Measurements from ENCODE around the gene DOCK1. TPM values are rescaled to one million over a fixed set of nuclear protein-coding genes. Genes with fewer than 3 reads are reported as not detected.

Gene DOCK1
- polyA plus RNA-seq, 1 of the 3 experiments (the other 2 are of a cell fraction), result 15.5 TPM

GRCh38 chr10:127067542-127068194 lies 162.4 kb downstream of the DOCK1 start:
- no peak for TF ChIP-seq NFIC (IDR thresholded peaks at IDR 0.05; ENCODE audit: borderline replicate concordance)
- no peak for TF ChIP-seq RAD21 (IDR thresholded peaks at IDR 0.05; ENCODE audit: low read length)
- no peak for TF ChIP-seq MXI1 (IDR thresholded peaks at IDR 0.05; ENCODE audit: low read depth, low read length)
- no peak for TF ChIP-seq IRF3 (IDR thresholded peaks at IDR 0.05; ENCODE audit: low read depth, low read length)
- TF ChIP-seq POLR2AphosphoS5 (IDR thresholded peaks at IDR 0.05; ENCODE audit: low read depth, low read length), result no peak
- no peak for TF ChIP-seq FOXJ3 (CRISPR knock-in tag; IDR thresholded peaks at IDR 0.05)
- TF ChIP-seq CHD2 (IDR thresholded peaks at IDR 0.05; ENCODE audit: low read length, partially characterized antibody), result no peak
- no peak for TF ChIP-seq MEF2A (IDR thresholded peaks at IDR 0.05; ENCODE audit: borderline replicate concordance, low read depth)
- no peak for TF ChIP-seq CTCF (IDR thresholded peaks at IDR 0.05)
- TF ChIP-seq ZBTB33 (IDR thresholded peaks at IDR 0.05; ENCODE audit: borderline replicate concordance, low read depth), result no peak
- no peak for TF ChIP-seq TCF12 (IDR thresholded peaks at IDR 0.05)
- no peak for TF ChIP-seq SMC3 (IDR thresholded peaks at IDR 0.05; ENCODE audit: low read depth, low read length)
- TF ChIP-seq PBX3 (IDR thresholded peaks at IDR 0.05), result no peak
- no peak for TF ChIP-seq NRF1 (IDR thresholded peaks at IDR 0.05; ENCODE audit: low read depth, low read length)
- no peak for TF ChIP-seq REST (IDR thresholded peaks at IDR 0.05; ENCODE audit: low read depth, low read length)
- no peak for TF ChIP-seq GABPA (IDR thresholded peaks at IDR 0.05; ENCODE audit: low read depth)
- TF ChIP-seq FOSL2 (IDR thresholded peaks at IDR 0.05; ENCODE audit: borderline replicate concordance, low read depth), result no peak
- no peak for TF ChIP-seq GATA2 (CRISPR knock-in tag; IDR thresholded peaks at IDR 0.05)
- TF ChIP-seq RXRA (IDR thresholded peaks at IDR 0.05; ENCODE audit: borderline replicate concordance, low read depth), result no peak
- H3K4me1 ChIP-seq (ENCODE audit: control insufficient read depth in 1 of 2, insufficient read depth in 2 of 2, low read depth in 1 of 2, low read length in 1 of 2), result no peaks in the 10 kb centered on the region
- DNase-seq, result no peak
- no peak overlapping the region for H2AFZ ChIP-seq (ENCODE audit: low read depth)
- no peak overlapping the region for H3K4me2 ChIP-seq
- no peaks in the 10 kb centered on the region for H3F3A ChIP-seq (replicated peaks; ENCODE audit: insufficient read depth)
- no peaks in the 10 kb centered on the region for H3K27me3 ChIP-seq (ENCODE audit: insufficient read depth)
- H3K9me3 ChIP-seq, result no peaks in the 10 kb centered on the region
- H3K79me2 ChIP-seq (ENCODE audit: insufficient read depth), result no peaks in the 10 kb centered on the region
- no peak overlapping the region for H3K27ac ChIP-seq (ENCODE audit: low read depth in 2 of 2, low read length in 1 of 2)
- no peak overlapping the region for H3K4me3 ChIP-seq (ENCODE audit: low read depth in 2 of 2, low read length in 1 of 2)
- CTCF ChIA-PET, result no interaction called here
- H3K9me2 ChIP-seq, result no peaks in the 10 kb centered on the region
- no peak overlapping the region for H3K9ac ChIP-seq
- POLR2A ChIA-PET, result no interaction called here
- peaks cover 26 to 28% of the 10 kb centered on the region in 2 experiments for H3K36me3 ChIP-seq (replicated peaks in 1 of 2; ENCODE audit: control insufficient read depth in 1 of 2, insufficient read depth in 2 of 2, low read length in 1 of 2)
- H4K20me1 ChIP-seq (ENCODE audit: insufficient read depth), result no peaks in the 10 kb centered on the region
- WGBS (ENCODE audit: low lambda C conversion rate), result 98% methylated on average over 4 of the region's 4 CpGs

All from SK-N-SH (cell line).